Brain microvascular endothelial cell (primary cell): ENCODE measurements around the gene LAMC1.

Experiments used
- DNase-seq: peaks from one replicate; pipeline ENCODE4 v3.0.0-alpha.2; 2020
- H3K27ac ChIP-seq: fragments of 250-450 bp; sonication (Bioruptor Pico); 2 replicates; pipeline ENCODE4 v1.5.1; 2020; ENCODE audit warnings: mild to moderate bottlenecking, moderate library complexity
- H3K27me3 ChIP-seq: fragments of 250-450 bp; sonication (Bioruptor Pico); replicated peaks from 2 replicates; pipeline ENCODE4 v1.5.1; 2020; ENCODE audit warnings: mild to moderate bottlenecking
- H3K36me3 ChIP-seq: fragments of 250-450 bp; sonication (Bioruptor Pico); replicated peaks from 2 replicates; pipeline ENCODE4 v1.5.1; 2020; ENCODE audit warnings: mild to moderate bottlenecking
- H3K4me3 ChIP-seq: 2 replicates; pipeline ENCODE4 v1.5.1; 2011; ENCODE audit warnings: low read depth, mild to moderate bottlenecking, control low read depth, low read length, moderate library complexity
- CTCF ChIP-seq: IDR thresholded peaks from 2 replicates; pipeline ENCODE4 v1.5.1; 2011; ENCODE audit warnings: low read depth, mild to moderate bottlenecking, moderate library complexity, low read length, control low read depth, inconsistent platforms; ENCODE audit errors: missing control alignments
- in situ Hi-C: cut with HindIII; loops from 2 replicates; pipeline ENCODE4 v1.10.0; 2017; ENCODE audit warnings: low sequenced_read_pairs, low pct_ligation_motif_present

LAMC1 gene

GRCh38 chr1:183106166-183106565 lies 82.9 kb downstream of the LAMC1 start:
- TF ChIP-seq CTCF, result no peak
- Histone ChIP-seq H3K27me3 (no peaks in the 10 kb centered on the region), H3K27ac (peak overlapping the region; percentile 24), H3K4me3 (no peak overlapping the region), H3K36me3 (peaks cover 23% of the 10 kb centered on the region)
- in situ Hi-C loops, result no loop called here
- no peak for DNase-seq

- no peak for TF ChIP-seq CTCF
- peaks cover 23% of the 10 kb centered on the region for H3K36me3 ChIP-seq
- H3K27me3 ChIP-seq, result no peaks in the 10 kb centered on the region
- in situ Hi-C loops, result no loop called here
- no peak overlapping the region for H3K4me3 ChIP-seq
- peak overlapping the region; percentile 24 for H3K27ac ChIP-seq
- DNase-seq, result peak; percentile 20
These were observed 83.5 kb downstream of the LAMC1 start for GRCh38 chr1:183106746-183107145.

- in situ Hi-C loops, result no loop called here
- TF ChIP-seq CTCF, result no peak
These were observed 87.2 kb downstream of the LAMC1 start for GRCh38 chr1:183110326-183110880.

GRCh38 chr1:183114441-183114840 lies 91.2 kb downstream of the LAMC1 start:
- in situ Hi-C loops, result no loop called here
- Histone ChIP-seq H3K36me3 (peaks cover 60% of the 10 kb centered on the region), H3K27me3 (no peaks in the 10 kb centered on the region), H3K4me3 (no peak overlapping the region), H3K27ac (no peak overlapping the region)
- no peak for TF ChIP-seq CTCF
- DNase-seq, result no peak

More at GRCh38 chr1:183110326-183110880, 87.2 kb downstream of the LAMC1 start:
- Histone ChIP-seq H3K27me3 (no peaks in the 10 kb centered on the region), H3K4me3 (no peak overlapping the region), H3K27ac (no peak overlapping the region), H3K36me3 (peaks cover 35% of the 10 kb centered on the region)
- DNase-seq, result no peak

- no peaks in the 10 kb centered on the region for H3K27me3 ChIP-seq
- H3K27ac ChIP-seq, result no peak overlapping the region
- no peak for TF ChIP-seq CTCF
- H3K36me3 ChIP-seq, result peaks cover 59% of the 10 kb centered on the region
- no peak for DNase-seq
- in situ Hi-C loops, result no loop called here
- H3K4me3 ChIP-seq, result no peak overlapping the region
These were observed 93.2 kb downstream of the LAMC1 start for GRCh38 chr1:183116416-183116815.

- Histone ChIP-seq H3K27me3 (no peaks in the 10 kb centered on the region), H3K36me3 (peaks cover 80% of the 10 kb centered on the region), H3K27ac (no peak overlapping the region), H3K4me3 (no peak overlapping the region)
- TF ChIP-seq CTCF, result no peak
- no peak for DNase-seq
- in situ Hi-C loops, result no loop called here
These were observed 98.4 kb downstream of the LAMC1 start for GRCh38 chr1:183121609-183122008.
